Cardiac septum (tissue), 1 donor: ENCODE measurements around the gene PCDHB15. TPM values are rescaled to one million over a fixed set of nuclear protein-coding genes. Genes with fewer than 3 reads are reported as not detected.
"Not testable (repeated sequence)": the region's sequence is repeated elsewhere in the genome, so short reads cannot be mapped to it uniquely, and the experiment has no call there.

Experiments used
- DNase-seq: peaks from one replicate; pipeline ENCODE4 v3.0.0-alpha.2; 2020; ENCODE audit warnings: low spot score
- intact Hi-C: fragments of 100-400 bp; cut with DNase I; formaldehyde crosslinking; loops from one replicate; pipeline ENCODE4 v1.14.0; 2022
- total RNA-seq: library from RNA; stranded (reverse); fragmentation: NEBNext Ultra II Directional; extraction: Animal tissue kit (Norgen Biotek cat#: 25700); gene quantifications from one replicate; pipeline ENCODE4 v1.2.1, GENCODE V29; 2021
- donor health status: DM: no; HTN: no; CAD: no.

PCDHB15 gene
- total RNA-seq, 1 donor from 2014 or later, result 9.9 TPM

GRCh38 chr5:141241496-141241895 lies 3.7 kb upstream of the PCDHB15 start:
- intact Hi-C loops, result loop anchor here (10.0 kb wide), 1 partner anchor 73 kb away; no protein-coding TSS in a partner anchor
- no peak for DNase-seq

DNA sequence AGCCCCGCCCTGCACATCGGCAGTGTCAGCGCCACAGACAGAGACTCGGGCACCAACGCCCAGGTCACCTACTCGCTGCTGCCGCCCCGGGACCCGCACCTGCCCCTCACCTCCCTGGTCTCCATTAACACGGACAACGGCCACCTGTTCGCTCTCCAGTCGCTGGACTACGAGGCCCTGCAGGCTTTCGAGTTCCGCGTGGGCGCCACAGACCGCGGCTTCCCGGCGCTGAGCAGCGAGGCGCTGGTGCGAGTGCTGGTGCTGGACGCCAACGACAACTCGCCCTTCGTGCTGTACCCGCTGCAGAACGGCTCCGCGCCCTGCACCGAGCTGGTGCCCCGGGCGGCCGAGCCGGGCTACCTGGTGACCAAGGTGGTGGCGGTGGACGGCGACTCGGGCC lies 1.8 kb downstream of the PCDHB15 start:
- intact Hi-C loops, result loop anchor here (10.0 kb wide), 1 partner anchor 68 kb away; no protein-coding TSS in a partner anchor
- DNase-seq, result not testable (repeated sequence)

DNA sequence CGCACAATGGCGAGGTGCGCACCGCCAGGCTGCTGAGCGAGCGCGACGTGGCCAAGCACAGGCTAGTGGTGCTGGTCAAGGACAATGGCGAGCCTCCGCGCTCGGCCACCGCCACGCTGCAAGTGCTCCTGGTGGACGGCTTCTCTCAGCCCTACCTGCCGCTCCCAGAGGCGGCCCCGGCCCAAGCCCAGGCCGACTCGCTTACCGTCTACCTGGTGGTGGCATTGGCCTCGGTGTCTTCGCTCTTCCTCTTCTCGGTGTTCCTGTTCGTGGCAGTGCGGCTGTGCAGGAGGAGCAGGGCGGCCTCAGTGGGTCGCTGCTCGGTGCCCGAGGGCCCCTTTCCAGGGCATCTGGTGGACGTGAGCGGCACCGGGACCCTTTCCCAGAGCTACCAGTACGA lies 2.2 kb downstream of the PCDHB15 start:
- DNase-seq, result not testable (repeated sequence)
- intact Hi-C loops, result loop anchor here (10.0 kb wide), 1 partner anchor 67 kb away; no protein-coding TSS in a partner anchor

DNA sequence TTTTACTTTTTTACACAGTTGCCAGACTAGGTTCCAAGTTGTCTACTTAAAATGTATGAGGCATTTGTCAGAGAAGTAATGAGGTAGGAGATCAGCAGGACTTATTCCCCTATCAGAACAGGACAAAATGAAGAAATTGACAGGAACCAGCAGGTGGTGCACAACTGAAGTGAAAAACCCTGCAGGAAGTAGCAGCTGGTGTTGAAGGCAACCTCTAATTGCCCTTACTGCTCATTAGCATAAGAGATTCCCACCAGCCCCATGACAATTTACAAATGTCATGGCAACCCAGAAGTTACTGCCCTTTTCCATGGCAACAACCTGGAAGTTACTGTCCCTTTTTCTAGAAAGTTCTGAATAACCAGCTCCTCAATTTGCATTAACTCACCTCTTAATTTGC lies 5.4 kb downstream of the PCDHB15 start:
- DNase-seq, result no peak
- intact Hi-C loops, result no loop called here

DNA sequence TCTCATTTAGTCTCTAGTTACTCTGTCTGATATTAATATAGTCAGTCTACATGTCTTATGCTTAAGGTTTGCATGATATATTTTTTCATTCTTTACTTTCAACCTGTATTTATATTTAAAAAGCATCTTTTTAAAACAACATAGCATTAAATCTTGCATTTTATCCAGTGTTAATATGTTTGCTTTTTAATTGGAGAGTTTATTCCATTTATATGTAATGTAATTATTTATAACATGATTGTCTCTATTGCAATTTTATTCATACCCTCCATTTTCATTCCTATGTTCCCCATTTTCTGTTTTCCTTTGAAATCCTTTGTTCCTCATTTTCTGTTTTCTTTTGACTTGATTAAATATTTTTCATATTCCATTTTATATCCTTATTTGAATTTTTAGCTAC lies 13.3 kb downstream of the PCDHB15 start:
- intact Hi-C loops, result no loop called here
- DNase-seq, result no peak

GRCh38 chr5:141258948-141259347 lies 13.8 kb downstream of the PCDHB15 start:
- intact Hi-C loops, result no loop called here
- no peak for DNase-seq

DNA sequence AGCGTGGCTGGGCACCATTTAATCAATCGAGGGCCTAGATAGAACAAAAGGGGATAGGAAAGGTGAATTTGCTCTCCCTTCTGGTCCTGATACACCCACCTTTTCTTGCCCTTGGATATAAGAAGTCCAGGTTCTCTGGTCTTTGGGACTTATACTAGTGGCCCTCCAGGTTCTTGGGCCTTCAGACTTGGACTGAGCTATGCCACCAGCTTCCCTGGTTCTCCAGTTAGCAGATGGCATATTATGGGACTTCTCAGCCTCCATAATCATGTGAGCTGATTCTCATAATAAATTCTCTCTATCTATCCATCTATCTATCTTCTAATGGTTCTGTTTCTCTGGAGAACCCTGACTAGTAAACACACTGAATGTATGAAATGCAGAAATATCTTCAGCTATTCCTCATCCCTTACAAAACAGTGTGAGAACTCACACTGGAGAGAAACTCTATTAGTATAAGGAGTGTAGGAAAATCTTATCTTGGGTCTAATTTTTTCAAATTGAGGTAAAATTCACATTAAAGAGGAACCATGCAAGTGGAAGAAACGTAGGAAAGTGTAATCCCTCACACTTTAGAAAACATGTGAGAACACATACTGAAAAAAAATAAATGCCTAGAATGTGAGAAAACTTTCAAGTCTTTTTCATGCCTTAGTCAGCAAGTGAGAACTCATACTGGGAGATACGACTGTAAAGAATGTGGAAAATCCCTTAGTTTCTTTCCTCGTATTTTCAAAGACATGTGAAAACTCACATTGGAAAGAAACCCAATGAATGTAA lies 15.5 kb downstream of the PCDHB15 start:
- intact Hi-C loops, result no loop called here

GRCh38 chr5:141261238-141261546 lies 16.0 kb downstream of the PCDHB15 start:
- DNase-seq, result no peak
- intact Hi-C loops, result no loop called here

More for the DNA sequence above, 15.5 kb downstream of the PCDHB15 start:
- DNase-seq, result no peak

- intact Hi-C loops, result no loop called here
- DNase-seq, result no peak
Observed at GRCh38 chr5:141269195-141269594, 24.0 kb downstream of the PCDHB15 start.

DNA sequence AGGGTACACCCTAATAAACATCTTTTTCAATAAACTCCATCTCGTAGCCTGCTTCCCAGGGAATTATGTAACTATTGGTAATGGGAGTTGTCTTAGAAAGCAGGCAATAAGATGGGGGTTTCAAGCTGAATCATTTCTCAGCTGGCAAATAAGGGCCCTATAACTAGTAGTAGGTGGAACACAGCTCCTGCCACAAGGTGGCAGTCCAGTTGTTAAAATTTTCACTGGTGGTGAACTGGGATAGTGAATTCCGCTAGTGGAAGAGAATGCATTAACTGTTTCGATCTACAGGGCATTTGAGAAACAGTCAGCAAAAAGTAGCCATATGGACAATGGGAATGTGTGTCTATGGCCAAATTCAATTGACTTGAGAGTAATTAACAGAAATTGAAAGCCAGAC lies 27.7 kb downstream of the PCDHB15 start:
- DNase-seq, result no peak
- intact Hi-C loops, result no loop called here

DNA sequence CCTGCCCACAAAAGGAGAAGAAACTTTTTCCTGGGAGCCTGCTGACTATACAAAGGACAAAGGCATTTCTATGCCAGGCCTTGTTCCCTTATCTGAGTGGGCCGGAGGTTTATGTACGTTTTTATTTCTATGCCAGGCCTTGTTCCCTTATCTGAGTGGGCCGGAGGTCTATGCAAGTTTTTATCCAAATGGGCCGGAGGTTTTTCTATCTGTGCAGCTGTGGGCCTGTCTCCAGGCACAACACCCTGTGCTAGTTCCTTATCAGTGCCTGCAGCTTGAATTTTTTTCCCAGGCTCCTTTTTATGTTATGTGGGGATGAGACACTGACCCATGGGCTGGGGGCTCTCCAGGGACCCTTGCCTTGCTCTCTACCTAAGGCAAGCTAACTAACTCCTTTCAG lies 53.2 kb downstream of the PCDHB15 start:
- DNase-seq, result no peak
- intact Hi-C loops, result no loop called here

Other genes with a start within 250 kb of the PCDHB15 start
- not detected for gene PCDHB1, start 194.0 kb upstream of the PCDHB15 start, total RNA-seq
- gene PCDHB2, start 150.8 kb upstream of the PCDHB15 start, total RNA-seq, result 2.4 TPM
- 1.4 TPM for gene PCDHB3, start 144.9 kb upstream of the PCDHB15 start, total RNA-seq
- gene PCDHB4, start 123.6 kb upstream of the PCDHB15 start, total RNA-seq, result 1.3 TPM
- 3.2 TPM for gene PCDHB5, start 110.2 kb upstream of the PCDHB15 start, total RNA-seq
- gene PCDHB6, start 95.3 kb upstream of the PCDHB15 start, total RNA-seq, result 0.57 TPM
- 0.67 TPM for gene PCDHB7, start 72.8 kb upstream of the PCDHB15 start, total RNA-seq
- gene PCDHB8, start 67.6 kb upstream of the PCDHB15 start, total RNA-seq, result 2.3 TPM
- 2.2 TPM for gene PCDHB16, start 63.0 kb upstream of the PCDHB15 start, total RNA-seq
- 1.3 TPM for gene PCDHB9, start 58.2 kb upstream of the PCDHB15 start, total RNA-seq
- gene PCDHB10, start 53.0 kb upstream of the PCDHB15 start, total RNA-seq, result 0.94 TPM
- gene PCDHB11, start 45.8 kb upstream of the PCDHB15 start, total RNA-seq, result 1.9 TPM
- gene PCDHB12, start 36.7 kb upstream of the PCDHB15 start, total RNA-seq, result 1.1 TPM
- gene PCDHB13, start 31.5 kb upstream of the PCDHB15 start, total RNA-seq, result 4.8 TPM
- 4.4 TPM for gene PCDHB14, start 22.1 kb upstream of the PCDHB15 start, total RNA-seq
- not detected for gene SLC25A2, start 58.7 kb downstream of the PCDHB15 start, total RNA-seq
- 116 TPM for gene TAF7, start 75.4 kb downstream of the PCDHB15 start, total RNA-seq
- gene PCDHGA1, start 85.1 kb downstream of the PCDHB15 start, total RNA-seq, result 4.6 TPM
- gene PCDHGA2, start 93.4 kb downstream of the PCDHB15 start, total RNA-seq, result 17.3 TPM
- 22.9 TPM for gene PCDHGA3, start 98.4 kb downstream of the PCDHB15 start, total RNA-seq
- gene PCDHGB1, start 104.7 kb downstream of the PCDHB15 start, total RNA-seq, result 12.6 TPM
- gene PCDHGA4, start 109.6 kb downstream of the PCDHB15 start, total RNA-seq, result 15.6 TPM
- gene PCDHGB2, start 114.6 kb downstream of the PCDHB15 start, total RNA-seq, result 16.2 TPM
- gene PCDHGA5, start 118.8 kb downstream of the PCDHB15 start, total RNA-seq, result 9.7 TPM
- 14.2 TPM for gene PCDHGB3, start 124.8 kb downstream of the PCDHB15 start, total RNA-seq
- 11.5 TPM for gene PCDHGA6, start 128.5 kb downstream of the PCDHB15 start, total RNA-seq
- 11.8 TPM for gene PCDHGA7, start 137.3 kb downstream of the PCDHB15 start, total RNA-seq
- gene PCDHGB4, start 142.3 kb downstream of the PCDHB15 start, total RNA-seq, result 12.5 TPM
- 14.0 TPM for gene PCDHGA8, start 147.2 kb downstream of the PCDHB15 start, total RNA-seq
- 13.9 TPM for gene PCDHGB5, start 152.6 kb downstream of the PCDHB15 start, total RNA-seq
- 9.6 TPM for gene PCDHGA9, start 157.4 kb downstream of the PCDHB15 start, total RNA-seq
- gene PCDHGB6, start 162.6 kb downstream of the PCDHB15 start, total RNA-seq, result 11.9 TPM
- gene PCDHGA10, start 167.6 kb downstream of the PCDHB15 start, total RNA-seq, result 11.0 TPM
- gene PCDHGB7, start 172.3 kb downstream of the PCDHB15 start, total RNA-seq, result 16.4 TPM
- 9.6 TPM for gene PCDHGA11, start 175.7 kb downstream of the PCDHB15 start, total RNA-seq
- 10.3 TPM for gene PCDHGA12, start 185.1 kb downstream of the PCDHB15 start, total RNA-seq
- 16.9 TPM for gene PCDHGC3, start 230.6 kb downstream of the PCDHB15 start, total RNA-seq
- 5.8 TPM for gene PCDHGC4, start 239.6 kb downstream of the PCDHB15 start, total RNA-seq
- 6.1 TPM for gene PCDHGC5, start 243.7 kb downstream of the PCDHB15 start, total RNA-seq